Measurements from ENCODE around the gene MYH7.

The MYH7 gene

DNA sequence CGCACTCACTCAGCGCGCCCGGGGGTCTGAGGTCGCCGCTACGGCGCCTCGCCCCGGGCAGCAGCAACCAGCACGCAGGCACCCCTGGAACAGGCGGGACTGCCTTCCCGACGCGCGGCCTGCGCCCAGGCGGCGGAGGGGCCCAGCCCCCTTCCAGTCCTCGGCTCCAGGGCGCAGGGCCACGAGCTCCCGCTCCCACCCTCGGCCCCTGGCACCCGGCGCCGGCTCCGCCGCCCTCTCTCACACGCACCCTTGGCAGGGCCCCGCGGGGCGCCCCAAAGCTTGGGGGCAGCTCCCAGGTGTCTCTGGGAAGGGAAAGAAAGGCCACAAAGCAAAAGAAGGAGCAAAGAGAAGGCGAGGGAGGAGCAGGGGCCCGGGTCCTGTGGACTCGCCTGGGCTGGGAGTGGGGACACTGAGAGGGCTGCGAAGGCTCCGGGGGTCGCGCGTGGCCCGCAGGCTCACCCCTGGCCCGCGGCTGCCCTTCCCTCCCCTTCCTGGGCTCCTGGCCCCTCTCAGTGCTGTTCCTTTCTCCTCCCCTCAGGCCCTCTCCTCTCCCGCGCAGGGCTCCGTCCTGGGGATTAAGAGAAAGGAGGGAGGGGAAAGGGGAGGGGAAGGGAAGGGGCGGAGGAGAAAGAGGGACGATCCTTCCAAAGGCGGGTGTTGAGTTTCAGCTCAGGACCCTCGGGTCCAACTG is 69.6 kb downstream of the MYH7 start:
- no peak for DNase-seq

DNA sequence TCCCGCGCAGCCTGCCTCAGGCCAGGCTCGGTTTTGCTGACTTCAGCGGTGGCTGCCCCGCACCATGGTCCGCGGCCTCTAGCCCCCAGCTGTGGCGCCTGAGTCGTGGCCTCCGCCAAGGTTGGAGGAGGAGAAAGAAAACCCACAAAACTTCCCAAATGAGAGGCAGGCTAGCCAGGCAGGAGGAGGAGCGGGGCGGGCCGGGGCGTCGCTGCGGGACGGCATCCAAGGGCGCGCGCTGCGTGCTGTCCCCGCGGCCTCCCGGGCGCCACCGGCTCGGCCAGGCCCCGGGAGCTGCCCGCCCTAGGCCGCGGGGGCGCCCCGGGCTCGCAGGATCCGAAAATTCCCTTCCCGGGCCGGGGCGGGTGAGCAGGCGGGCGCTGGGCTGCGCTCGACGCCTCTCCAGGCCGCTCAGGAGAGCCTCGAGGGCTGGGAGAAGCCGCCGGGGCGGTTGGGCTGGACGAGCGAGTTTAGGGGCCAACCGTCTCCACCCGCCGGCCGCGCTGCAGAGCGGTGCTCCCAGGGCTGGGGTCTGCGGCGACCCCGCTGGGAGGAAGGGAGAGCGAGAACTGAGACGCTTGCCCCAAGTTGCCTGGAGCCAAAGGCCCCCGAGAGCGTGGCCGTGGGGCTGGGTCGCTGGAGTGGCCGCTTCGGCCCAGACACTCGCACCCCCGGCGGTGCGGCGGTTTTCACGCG is 70.3 kb downstream of the MYH7 start, which contains the start of gene EFS:
Gene EFS (minus strand): TSS at position 137 of the 696 bp plus-strand sequence. CDS start 147 bp downstream, outside the sequence.
- no peak for DNase-seq

- no peak for DNase-seq
Measured at GRCh38 chr14:23364164-23365035, 71.1 kb downstream of the MYH7 start.

All from CD4-positive, alpha-beta T cell treated with Interleukin-12 subunit alpha and Interleukin-12 subunit beta, for 1 hour (primary cell).